Right lung (tissue), 5 donors: ENCODE measurements around the gene PSMG1. TPM values are rescaled to one million over a fixed set of nuclear protein-coding genes. Genes with fewer than 3 reads are reported as not detected.

Source experiments
- DNase-seq, 2 donors: peaks; one replicate each; pipeline ENCODE4 v3.0.0-alpha.2; 2013
- polyA plus RNA-seq, 5 donors: library from polyadenylated mRNA; unstranded; fragments of 120-200 nt; gene quantifications; one replicate each; pipeline versions ENCODE4 v1.2.1 to v1.2.3, GENCODE V29; 2013; ENCODE audit warnings: inconsistent platforms in 1 of 5, low replicate concordance in 1 of 5; ENCODE audit not compliant: insufficient read length in 5 of 5, insufficient read depth in 1 of 5

PSMG1 gene
- polyA plus RNA-seq, 5 donors, result 33.2 to 43.7 (median 38.4) TPM

GRCh38 chr21:39125752-39126485 lies 57.3 kb downstream of the PSMG1 start:
- DNase-seq, result peak; percentile 60 to 73

Other genes with a start within 250 kb of the PSMG1 start
- gene BRWD1, start 130.2 kb upstream of the PSMG1 start, polyA plus RNA-seq, result 10 to 100 TPM; 31.7 to 59.9 (median 48.1) TPM
- gene HMGN1, start 165.6 kb upstream of the PSMG1 start, polyA plus RNA-seq, result 100 to 1,000 TPM; 571 to 808 (median 708) TPM